Left renal cortex interstitium (tissue), 4 donors: ENCODE data around the gene EMD. TPM values are rescaled to one million over a fixed set of nuclear protein-coding genes. Genes with fewer than 3 reads are reported as not detected.
A peak's percentile ranks its signal among the peaks of the same experiment; 100 is the strongest.
"Not testable (repeated sequence)": the region's sequence is repeated elsewhere in the genome, so short reads cannot be mapped to it uniquely, and the experiment has no call there.

ENCODE experiments used
- DNase-seq, 4 donors: peaks; one replicate each; pipeline ENCODE4 v3.0.0-alpha.2; 2013; ENCODE audit warnings: low read depth in 4 of 4, low spot score in 2 of 4, missing footprints in 1 of 4
- polyA plus RNA-seq, 4 donors: library from polyadenylated mRNA; unstranded; fragments of 120-200 nt; gene quantifications; one replicate each; pipeline ENCODE4 v1.2.1, GENCODE V29; 2013; ENCODE audit not compliant: insufficient read length in 4 of 4

EMD gene
- 10 to 100 TPM; 63.4 to 76.3 (median 74.9) TPM for polyA plus RNA-seq

DNA sequence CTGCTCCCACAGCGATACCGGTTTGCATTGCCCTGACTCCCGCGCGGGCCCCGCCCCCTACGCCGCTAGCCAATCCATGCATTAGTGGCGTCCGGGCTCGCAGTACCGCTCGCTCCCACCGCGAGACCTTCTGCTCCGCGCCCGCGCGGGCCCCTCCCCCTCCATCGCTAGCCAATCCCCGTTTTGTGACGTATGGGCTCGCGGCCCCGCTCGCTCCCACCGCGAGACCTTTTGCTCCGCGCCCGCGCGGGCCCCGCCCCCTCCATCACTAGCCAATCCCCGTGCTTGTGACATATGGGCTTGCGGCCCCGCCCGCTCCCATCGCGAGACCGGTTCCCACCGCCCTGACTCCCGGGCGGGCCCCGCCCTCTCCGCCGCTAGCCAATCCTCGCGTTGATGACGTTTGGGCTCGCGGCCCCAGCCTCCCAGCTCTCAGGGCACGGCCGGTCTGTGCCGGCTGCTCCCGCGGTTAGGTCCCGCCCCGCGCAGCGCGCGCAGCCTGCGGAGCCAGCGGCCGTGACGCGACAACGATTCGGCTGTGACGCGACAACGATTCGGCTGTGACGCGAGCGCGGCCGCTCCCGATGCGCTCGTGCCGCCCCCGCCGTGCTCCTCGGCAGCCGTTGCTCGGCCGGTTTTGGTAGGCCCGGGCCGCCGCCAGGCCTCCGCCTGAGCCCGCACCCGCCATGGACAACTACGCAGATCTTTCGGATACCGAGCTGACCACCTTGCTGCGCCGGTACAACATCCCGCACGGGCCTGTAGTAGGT is at the start of gene EMD:
Gene EMD (plus strand): TSS at position 497 of the 770 bp plus-strand sequence. CDS start 190 bp downstream, at position 687.
- DNase-seq = peak; percentile 77 to 93 (median 86)

GRCh38 chrX:154332561-154332960 is 46.5 kb upstream of the EMD start:
- no peak for DNase-seq

GRCh38 chrX:154333116-154333515 is 46.0 kb upstream of the EMD start:
- no peak for DNase-seq

- no peak for DNase-seq
Observed at GRCh38 chrX:154333837-154334271, 45.2 kb upstream of the EMD start.

GRCh38 chrX:154334496-154334895 is 44.6 kb upstream of the EMD start:
- no peak for DNase-seq

DNA sequence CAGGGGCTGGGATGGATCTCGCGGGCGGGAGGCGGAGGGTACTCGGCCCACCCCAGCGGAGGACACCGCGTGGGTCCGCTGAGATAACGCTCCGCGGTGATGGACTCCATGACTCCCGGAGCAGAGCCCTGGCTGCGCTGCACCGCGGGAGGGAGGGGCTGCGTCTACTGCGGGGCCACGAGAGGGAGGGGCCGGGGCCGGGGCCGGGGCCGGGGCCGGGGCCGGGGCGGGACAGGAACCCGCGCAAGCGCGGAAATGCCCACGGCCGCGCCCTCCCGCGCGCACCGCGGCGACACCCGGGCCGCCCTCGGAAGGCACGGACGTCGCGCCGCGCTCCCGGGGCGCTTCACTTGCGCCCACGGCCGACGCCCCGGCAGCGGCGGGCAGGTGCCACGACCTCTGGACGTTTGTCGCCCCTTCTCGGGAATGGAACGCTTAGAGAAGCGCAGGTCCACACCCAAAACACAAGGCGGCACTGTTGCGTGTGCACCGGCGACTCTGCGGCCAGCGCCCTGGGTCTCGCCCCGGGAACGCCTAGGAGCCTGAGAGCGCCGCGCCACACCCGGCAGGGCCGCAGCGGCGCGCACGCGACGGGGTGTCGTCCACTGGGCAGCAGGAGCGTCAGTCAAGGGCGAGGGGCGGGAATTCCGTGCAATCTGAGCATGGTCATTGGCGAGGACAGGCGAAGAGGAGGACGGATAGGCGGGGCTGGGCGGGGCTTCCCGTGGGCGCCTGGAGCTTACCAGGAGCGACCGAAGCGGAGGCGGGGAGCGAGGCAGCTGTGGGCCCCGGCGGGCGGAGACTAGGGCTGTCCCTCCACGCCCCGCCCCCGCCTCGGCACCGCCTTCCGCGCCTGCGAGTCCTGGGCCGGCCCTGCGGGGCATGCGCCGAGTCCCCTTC is 37.4 kb upstream of the EMD start:
- DNase-seq = not testable (repeated sequence)

DNA sequence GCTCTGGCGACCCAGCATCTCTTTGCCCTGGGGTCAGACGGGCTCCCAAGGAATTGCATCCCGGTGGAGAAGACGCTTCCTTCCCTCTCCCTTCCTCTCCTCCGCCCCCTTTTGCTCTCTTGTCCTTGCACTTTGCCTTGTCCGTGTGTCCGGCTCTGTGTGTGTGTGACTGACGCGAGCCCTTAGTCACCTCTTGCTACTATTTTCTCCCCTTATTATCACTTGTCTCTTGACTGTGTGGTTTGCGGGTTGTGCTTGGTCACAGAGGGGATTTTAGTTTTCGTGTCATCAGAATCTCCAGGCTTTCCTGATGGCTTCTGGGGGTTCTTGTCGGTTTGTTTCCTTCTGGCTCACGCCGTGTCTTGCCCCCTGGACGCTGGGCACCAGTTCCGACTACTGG is 36.0 kb upstream of the EMD start:
- not testable (repeated sequence) for DNase-seq

DNA sequence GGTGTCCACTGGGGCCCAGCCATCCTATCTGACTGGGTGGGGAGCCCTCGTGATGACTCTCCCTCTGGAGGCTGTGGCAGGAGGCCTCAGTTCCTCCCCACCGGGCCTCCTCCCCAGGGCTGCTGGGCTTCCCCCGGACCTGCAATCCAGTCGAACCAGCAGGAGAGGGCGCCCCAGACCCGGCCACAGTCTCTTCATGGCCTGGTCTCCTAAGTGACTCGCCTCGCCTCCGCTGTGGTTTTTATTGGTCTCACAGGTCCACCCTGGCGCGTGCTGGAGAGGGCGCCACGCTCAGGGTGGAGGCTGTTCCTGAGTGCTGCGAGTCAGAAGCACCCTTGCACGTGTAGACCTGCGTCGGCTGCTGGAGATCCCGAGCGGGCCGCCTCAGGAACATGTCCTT is 35.5 kb upstream of the EMD start:
- DNase-seq = not testable (repeated sequence)

DNA sequence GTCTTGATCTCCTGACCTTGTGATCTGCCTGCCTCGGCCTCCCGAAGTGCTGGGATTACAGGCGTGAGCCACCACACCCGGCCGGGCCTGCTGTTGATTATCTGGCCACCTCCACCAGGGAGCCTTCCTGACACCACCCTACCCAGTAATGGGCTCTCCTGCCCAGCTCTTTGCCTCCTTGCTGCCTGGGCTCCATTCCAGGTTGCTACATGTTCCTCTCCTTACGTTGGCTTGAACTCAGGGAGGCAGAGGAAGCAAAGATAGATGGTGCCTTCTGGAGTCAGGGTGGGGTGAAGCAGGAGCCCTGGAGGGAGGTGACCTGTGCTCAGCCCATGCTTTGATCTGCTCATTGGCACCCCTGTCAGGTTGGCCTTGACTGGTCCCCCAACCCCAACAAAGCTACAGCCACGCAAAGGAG is 31.0 kb upstream of the EMD start:
- DNase-seq = no peak

DNA sequence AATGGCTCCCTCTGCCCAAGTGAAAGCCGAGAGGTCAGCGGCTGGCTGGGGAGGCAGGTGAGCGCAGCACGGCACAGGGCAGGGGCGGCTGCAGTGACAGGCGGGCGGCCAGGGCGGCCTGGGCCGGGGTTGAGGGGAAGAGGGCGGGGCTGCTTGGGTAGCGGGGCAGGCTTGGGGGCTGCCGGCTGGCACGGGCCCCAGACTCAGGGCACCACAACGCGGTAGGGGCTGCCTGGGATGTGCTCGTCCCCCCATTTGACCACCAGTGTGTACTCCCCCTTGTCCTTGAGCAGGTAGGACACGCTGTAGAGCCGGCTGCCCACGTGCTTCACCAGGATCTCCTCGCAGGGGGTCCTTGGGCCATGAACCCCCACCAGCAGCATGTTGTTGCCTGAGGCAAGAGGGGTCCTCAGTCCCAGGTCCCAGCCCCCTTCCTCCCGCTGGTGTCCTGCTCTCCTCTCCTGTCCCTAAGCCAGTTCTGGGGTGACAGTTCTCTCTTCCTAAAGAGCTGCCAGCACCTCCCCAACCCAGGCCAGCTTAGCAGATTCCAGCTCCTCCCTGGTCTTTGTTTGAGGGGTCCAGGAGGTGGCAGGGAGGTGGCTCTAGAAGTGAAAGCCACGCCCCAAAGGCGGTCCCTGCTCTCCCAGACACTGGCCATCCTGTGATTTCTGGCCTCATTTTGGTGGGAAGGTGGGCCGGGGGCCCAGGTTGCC is 30.3 kb upstream of the EMD start:
- no peak for DNase-seq

DNA sequence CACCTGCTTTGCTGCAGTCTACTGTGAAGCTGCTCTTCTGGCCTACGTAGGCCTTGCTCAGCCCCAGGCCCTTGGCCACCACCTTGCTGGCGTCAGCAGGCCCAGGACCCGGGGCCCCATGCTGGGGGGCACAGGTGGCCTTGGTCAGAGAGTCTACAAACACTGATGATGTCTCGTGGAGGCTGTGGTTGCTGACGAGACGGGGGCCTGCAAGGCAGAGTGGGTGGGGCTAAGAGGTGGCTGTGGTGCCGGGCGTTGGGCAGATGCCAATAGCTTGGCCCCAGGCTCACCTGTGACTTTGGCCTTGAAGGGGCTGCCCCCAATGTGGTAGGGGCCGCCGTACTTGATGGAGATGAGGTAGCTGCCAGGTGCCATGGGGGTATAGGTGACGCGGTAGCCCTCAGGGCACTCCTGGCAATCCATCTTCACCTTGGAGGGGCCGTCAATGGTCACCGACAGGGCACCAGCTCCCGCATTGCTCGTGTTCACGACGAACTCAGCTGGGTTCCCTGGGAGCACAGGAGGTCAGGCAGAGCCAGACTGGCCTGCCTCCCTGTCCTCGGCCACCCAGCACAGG is 29.6 kb upstream of the EMD start:
- no peak for DNase-seq

DNA sequence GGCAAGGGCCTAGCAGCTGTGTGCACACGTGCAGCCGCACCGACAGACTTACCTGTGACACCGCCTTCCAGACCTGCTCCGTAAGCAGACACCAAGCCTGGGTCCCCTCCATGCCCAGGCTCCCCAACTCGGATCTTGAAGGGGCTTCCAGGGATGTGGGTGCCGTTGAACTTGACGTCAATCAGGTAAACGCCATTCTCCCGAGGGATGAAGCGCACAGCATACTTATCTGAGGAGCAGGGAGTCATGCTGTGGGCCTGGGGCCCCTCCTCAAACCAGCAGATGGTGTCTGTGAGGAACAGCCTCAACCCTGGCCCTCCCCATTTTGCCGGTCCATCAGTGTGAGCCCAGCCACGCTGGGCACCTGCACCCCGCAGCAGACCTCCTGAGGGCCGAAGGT is 29.1 kb upstream of the EMD start:
- DNase-seq = no peak

DNA sequence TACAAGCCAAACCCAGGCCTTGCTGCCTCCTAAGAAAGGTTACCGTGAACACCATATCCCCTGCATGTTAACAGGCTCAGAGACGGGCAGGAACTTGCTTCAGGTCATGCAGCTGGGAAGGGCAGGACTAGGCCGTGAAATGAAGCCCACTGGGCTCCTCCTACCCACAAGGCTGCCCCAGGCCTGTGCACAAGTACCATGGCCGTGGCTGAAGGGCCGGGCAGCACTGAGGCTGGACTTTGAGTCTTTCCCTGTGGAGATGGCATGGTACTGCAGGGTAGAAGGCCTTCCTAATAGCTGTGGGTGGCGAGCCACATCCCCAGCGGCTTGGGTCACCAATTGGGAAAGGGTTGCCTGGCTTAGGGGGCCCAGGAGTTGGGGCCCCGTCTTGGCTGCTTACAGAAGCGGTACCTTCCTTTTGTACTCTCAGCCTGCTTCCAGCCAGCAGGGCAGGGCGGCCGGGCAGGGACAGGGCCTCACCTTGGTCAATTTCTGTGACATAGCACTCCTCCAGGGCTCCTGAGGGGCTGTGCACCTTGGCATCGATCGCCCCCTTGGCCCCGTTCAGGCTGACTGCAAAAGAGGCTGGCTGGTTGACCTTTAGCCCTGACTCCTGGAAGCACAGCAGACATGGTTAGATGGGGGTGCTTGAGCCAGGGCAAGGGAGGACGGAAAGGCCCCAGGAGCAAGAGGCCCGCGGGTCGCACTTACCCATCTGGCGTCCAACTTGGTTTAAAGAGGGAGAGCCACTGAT is 28.5 kb upstream of the EMD start:
- DNase-seq = no peak

DNA sequence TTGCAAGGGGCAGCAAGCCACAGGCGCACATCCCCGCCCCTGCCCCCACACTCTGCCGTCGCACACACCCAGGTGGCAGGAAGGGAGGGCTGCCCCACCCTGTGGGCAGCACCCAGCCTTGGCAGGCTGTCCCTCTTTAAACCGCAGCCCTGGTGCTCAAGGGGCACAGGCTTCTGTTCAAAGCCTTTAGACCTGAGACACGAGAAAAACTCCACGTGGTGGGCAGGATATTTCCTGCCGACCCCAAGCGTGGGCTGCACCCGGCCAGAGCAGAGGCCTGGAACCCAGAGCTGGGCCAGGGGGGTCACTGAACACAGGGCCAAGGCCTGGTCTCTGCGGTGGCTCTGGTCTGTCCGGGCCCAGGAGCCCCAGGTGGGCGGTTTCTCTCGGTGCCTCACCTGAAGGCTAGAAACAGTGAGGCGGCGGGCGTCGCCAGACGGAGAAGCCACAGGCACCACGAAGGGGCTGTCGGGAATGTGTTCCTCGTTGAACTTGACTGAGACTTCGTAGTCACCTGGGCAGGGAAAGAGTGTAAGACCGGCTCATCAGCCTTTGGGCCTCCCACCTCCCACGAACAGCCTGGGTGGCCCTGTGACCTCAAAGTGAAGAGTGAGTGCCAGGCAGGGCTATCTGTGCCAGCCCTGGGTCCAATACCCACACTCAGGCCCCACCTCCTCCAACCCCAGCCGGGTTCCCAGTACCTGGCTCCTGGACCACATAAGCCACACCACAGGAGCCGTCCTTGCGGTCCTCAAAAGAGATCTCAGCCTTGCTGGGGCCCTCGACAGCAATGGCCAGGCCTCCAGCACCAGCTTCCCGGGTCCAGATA is 27.7 kb upstream of the EMD start:
- no peak for DNase-seq

- no peak for DNase-seq
Observed at GRCh38 chrX:154352012-154352401, 27.1 kb upstream of the EMD start.

DNA sequence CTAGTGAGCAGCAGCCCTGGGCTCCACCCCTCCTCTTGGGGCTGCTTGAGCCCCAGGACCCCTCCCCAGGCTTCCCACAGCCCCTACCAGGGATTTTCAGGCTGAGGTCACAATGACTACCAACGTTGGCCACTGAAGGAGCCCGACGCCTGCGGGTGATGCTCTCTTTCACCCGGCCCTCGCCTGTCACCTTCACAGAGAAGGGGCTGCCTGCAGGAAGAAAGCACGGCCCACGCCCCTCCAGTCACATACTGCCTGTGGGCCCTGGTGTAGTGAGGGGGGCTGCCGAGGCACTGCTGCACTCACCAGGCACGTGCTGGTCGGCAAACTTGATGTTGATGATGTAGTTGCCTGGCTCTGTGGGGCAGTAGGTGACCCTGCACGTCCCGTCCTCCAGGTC is 26.6 kb upstream of the EMD start:
- DNase-seq = no peak

GRCh38 chrX:154353172-154353843 is 25.8 kb upstream of the EMD start:
- no peak for DNase-seq

DNA sequence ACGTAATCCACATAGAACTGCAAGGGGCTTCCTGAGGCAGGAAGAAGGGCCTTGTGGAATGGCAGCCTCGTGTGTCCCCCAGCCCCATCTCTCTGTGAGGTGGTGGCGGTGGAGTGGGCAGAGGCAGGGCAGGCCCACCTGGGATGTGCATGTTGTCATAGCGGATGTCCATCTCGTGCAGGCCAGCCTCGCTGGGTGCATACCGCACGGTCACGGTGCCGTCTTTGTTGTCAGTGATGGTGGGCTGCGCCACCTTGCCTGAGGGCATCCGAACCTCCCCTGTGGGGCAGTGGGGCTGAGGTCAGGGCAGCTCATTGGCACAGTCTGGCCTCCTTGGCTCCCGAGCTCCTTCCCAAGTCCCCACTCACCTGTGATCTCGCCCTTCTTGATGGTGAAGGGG is 25.1 kb upstream of the EMD start:
- DNase-seq = no peak
